Spleen (tissue), 7 donors: ENCODE data around the gene LRP10.
A peak's percentile ranks its signal among the peaks of the same experiment; 100 is the strongest.

Experiments used
- POLR2AphosphoS5 ChIP-seq, 3 donors: sonication (generic); formaldehyde crosslinking; IDR thresholded peaks; one replicate each; pipeline ENCODE4 v1.5.1; 2017; ENCODE audit warnings: antibody characterized with exemption in 3 of 3
- TF ChIP-seq, protein P1 (sequence below), 11 experiments: fragments of 200-600 bp in 7 of 11; fragments of 450-650 bp in 4 of 11; sonication (generic) in 4 of 11; IDR thresholded peaks in 8 of 11; conservative IDR thresholded peaks in 3 of 11; 1 replicate in 7 of 11; 2 replicates in 4 of 11; pipeline versions ENCODE4 v1.4.0 to v1.8.0; 2016 to 2021; ENCODE audit warnings: antibody characterized with exemption in 11 of 11, inconsistent platforms in 4 of 11, mild to moderate bottlenecking in 1 of 11
- donor health status: DM: no; HTN: no; CAD: no; lungs with moderate emphysema.
- donor health status: DM: no; HTN: no; CAD: no.
- donor health status: DM: no; HTN: no; CAD: no.

DNA sequence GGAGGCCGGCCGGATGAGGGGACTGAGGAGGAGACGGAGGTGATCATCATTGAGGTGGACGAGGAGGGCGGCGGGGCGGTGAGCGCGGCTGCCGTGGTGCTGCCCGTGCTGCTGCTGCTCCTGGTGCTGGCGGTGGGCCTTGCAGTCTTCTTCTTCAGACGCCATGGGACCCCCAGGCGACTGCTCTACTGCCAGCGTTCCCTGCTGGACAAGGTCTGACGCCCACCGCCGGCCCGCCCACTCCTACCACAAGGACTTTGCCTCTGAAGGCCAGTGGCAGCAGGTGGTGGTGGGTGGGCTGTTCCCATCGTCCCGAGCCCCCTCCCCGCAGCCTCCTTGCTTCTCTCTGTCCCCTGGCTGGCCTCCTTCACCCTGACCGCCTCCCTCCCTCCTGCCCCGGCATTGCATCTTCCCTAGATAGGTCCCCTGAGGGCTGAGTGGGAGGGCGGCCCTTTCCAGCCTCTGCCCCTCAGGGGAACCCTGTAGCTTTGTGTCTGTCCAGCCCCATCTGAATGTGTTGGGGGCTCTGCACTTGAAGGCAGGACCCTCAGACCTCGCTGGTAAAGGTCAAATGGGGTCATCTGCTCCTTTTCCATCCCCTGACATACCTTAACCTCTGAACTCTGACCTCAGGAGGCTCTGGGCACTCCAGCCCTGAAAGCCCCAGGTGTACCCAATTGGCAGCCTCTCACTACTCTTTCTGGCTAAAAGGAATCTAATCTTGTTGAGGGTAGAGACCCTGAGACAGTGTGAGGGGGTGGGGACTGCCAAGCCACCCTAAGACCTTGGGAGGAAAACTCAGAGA, 25.5 kb upstream of the LRP10 start:
- TF ChIP-seq, protein P1, sequence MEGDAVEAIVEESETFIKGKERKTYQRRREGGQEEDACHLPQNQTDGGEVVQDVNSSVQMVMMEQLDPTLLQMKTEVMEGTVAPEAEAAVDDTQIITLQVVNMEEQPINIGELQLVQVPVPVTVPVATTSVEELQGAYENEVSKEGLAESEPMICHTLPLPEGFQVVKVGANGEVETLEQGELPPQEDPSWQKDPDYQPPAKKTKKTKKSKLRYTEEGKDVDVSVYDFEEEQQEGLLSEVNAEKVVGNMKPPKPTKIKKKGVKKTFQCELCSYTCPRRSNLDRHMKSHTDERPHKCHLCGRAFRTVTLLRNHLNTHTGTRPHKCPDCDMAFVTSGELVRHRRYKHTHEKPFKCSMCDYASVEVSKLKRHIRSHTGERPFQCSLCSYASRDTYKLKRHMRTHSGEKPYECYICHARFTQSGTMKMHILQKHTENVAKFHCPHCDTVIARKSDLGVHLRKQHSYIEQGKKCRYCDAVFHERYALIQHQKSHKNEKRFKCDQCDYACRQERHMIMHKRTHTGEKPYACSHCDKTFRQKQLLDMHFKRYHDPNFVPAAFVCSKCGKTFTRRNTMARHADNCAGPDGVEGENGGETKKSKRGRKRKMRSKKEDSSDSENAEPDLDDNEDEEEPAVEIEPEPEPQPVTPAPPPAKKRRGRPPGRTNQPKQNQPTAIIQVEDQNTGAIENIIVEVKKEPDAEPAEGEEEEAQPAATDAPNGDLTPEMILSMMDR (IDR thresholded peaks at IDR 0.05 in 8 of 11, conservative IDR thresholded peaks at IDR 0.05 in 3 of 11), result no peak
- peak in 2 of 3 donors; percentile 13 to 36 for TF ChIP-seq POLR2AphosphoS5 (IDR thresholded peaks at IDR 0.05)
